WI38 (cell line): ENCODE data around the gene KCTD1.

Experiments used
- H3K4me3 ChIP-seq: 2 replicates; pipeline ENCODE4 v1.5.1; 2011; ENCODE audit warnings: low read depth, mild to moderate bottlenecking, control low read depth, low read length
- TF ChIP-seq, protein P1 (sequence below): IDR thresholded peaks from 2 replicates; pipeline ENCODE4 v1.5.1; 2012; ENCODE audit warnings: low read depth, mild to moderate bottlenecking, control low read depth, low read length

KCTD1 gene

GRCh38 chr18:26460449-26461091 lies 87.8 kb downstream of the KCTD1 start:
- TF ChIP-seq, protein P1, sequence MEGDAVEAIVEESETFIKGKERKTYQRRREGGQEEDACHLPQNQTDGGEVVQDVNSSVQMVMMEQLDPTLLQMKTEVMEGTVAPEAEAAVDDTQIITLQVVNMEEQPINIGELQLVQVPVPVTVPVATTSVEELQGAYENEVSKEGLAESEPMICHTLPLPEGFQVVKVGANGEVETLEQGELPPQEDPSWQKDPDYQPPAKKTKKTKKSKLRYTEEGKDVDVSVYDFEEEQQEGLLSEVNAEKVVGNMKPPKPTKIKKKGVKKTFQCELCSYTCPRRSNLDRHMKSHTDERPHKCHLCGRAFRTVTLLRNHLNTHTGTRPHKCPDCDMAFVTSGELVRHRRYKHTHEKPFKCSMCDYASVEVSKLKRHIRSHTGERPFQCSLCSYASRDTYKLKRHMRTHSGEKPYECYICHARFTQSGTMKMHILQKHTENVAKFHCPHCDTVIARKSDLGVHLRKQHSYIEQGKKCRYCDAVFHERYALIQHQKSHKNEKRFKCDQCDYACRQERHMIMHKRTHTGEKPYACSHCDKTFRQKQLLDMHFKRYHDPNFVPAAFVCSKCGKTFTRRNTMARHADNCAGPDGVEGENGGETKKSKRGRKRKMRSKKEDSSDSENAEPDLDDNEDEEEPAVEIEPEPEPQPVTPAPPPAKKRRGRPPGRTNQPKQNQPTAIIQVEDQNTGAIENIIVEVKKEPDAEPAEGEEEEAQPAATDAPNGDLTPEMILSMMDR, result no peak
- H3K4me3 ChIP-seq, result no peak overlapping the region

- H3K4me3 ChIP-seq, result no peak overlapping the region
Observed at GRCh38 chr18:26459884-26460283, 88.5 kb downstream of the KCTD1 start.

DNA sequence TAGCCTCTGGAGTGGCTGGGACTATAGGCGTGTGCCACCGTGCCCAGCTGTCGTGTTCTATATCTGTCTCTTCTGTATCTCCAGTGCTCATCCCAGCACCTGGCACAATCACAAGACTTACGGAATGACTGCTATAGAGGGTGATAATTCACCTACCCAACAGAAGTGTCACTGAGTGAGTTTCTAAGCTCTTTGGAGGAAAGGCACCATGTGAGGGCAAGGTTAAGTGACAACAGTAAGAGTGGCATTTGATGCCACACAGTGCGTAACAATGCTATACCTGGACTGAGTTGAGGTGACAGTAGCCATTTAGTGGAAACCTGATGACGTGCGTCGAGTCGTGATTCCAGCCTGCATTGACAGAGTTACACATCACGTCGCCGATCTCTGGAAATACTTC lies 89.0 kb downstream of the KCTD1 start:
- H3K4me3 ChIP-seq, result no peak overlapping the region
- TF ChIP-seq, protein P1, result no peak

More at GRCh38 chr18:26459884-26460283, 88.5 kb downstream of the KCTD1 start:
- TF ChIP-seq, protein P1, result no peak

- no peak overlapping the region for H3K4me3 ChIP-seq
- TF ChIP-seq, protein P1, result no peak
Observed at GRCh38 chr18:26458526-26459232, 89.7 kb downstream of the KCTD1 start.

GRCh38 chr18:26457611-26458353 lies 90.6 kb downstream of the KCTD1 start:
- TF ChIP-seq, protein P1, result no peak
- no peak overlapping the region for H3K4me3 ChIP-seq

DNA sequence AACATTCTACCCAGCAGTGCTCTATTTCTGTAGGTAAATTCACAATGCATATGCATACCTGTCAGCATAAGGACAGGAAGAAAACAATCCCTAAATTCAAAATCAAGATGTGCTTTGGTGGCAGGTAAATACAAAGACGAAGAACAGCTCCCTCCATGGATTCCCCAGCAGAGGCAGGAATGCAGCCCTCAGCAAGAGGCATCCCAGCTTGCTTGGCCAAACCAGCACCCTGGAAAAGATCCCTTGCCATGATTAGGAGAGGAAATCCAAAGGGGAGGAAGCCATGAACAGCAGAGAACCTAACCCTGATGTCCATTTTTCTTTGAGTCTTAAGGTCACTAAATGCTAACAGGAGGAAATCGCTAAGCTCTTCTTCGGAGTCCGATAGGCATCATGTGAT lies 91.2 kb downstream of the KCTD1 start:
- no peak overlapping the region for H3K4me3 ChIP-seq
- TF ChIP-seq, protein P1, result no peak

DNA sequence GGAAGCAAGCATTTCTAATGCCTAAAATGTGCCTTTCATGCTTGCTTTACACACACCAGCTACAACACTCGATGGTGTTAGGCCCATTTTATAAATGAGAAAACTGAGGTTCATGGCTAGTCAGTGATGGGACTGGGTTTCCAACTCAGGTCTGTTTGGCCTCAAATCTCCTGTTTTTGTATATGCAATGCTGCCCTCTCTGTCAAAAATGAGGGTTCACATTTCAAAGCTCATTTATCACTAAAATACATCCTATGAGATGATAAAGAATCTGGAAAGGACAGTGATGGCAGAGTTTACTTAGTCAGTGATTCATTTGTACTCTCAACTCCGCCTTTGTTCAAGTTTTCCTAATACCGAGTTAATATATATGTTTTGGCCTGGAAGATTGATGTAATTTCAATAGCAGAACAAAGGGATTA lies 92.3 kb downstream of the KCTD1 start:
- TF ChIP-seq, protein P1, result no peak
- no peak overlapping the region for H3K4me3 ChIP-seq
